ENCODE data around the gene RNF225. TPM values are rescaled to one million over a fixed set of nuclear protein-coding genes. Genes with fewer than 3 reads are reported as not detected.
A peak's percentile ranks its signal among the peaks of the same experiment; 100 is the strongest.

The RNF225 gene
- total and polyA plus RNA-seq, 3 experiments from 2014 or later: 0.28 to 0.78 TPM; not detected in 1

DNA sequence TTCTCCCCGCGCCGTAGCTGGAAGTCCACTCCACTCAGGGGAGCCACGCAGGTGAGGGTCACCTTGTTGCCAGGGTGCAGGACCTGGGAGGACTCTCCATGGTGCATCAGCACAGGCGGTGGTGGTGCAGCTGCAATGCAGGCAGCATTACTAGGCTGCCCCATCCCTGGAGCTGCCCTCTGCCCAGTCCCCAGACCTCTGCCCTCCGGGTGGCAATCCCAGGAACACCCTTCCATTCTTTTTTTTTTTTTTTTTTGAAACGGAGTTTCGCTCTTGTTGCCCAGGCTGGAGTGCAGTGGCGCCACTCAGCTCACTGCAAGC, 43.9 kb upstream of the RNF225 start:
- Histone ChIP-seq H3K4me1 (ENCODE audit: insufficient read depth, low read length) (peaks cover 19% of the 10 kb centered on the region), H3K36me3 (ENCODE audit: insufficient read depth, low read length) (no peaks in the 10 kb centered on the region), H3K27ac (ENCODE audit: low read depth, low read length) (no peak overlapping the region), H3K27me3 (ENCODE audit: insufficient read depth, low read length, poor library complexity, severe bottlenecking) (no peaks in the 10 kb centered on the region), H3K9me3 (ENCODE audit: low read length) (no peaks in the 10 kb centered on the region), H3K4me3 (ENCODE audit: low read length) (no peak overlapping the region)
- POLR2A ChIA-PET: interaction anchor here (0.6 kb wide), 1 partner anchor 627 kb away, joined by 3 read pairs; no protein-coding TSS in a partner anchor
- H3K27ac Mint-ChIP-seq: no peak overlapping the region
- peaks cover 0 to 2% (median 0%) of the 10 kb centered on the region in 5 donors for H3K9me3 Mint-ChIP-seq
- peaks cover 0 to 15% (median 5%) of the 10 kb centered on the region in 3 donors for H3K36me3 Mint-ChIP-seq
- H3K4me1 Mint-ChIP-seq: peaks cover 22 to 46% (median 29%) of the 10 kb centered on the region in 3 donors
- H3K27me3 Mint-ChIP-seq: peaks cover 0 to 2% of the 10 kb centered on the region in 2 donors
- DNase-seq: no peak
- CTCF ChIA-PET: no interaction called here
- peak overlapping the region in 1 of 7 donors; percentile 48 for H3K4me3 Mint-ChIP-seq

DNA sequence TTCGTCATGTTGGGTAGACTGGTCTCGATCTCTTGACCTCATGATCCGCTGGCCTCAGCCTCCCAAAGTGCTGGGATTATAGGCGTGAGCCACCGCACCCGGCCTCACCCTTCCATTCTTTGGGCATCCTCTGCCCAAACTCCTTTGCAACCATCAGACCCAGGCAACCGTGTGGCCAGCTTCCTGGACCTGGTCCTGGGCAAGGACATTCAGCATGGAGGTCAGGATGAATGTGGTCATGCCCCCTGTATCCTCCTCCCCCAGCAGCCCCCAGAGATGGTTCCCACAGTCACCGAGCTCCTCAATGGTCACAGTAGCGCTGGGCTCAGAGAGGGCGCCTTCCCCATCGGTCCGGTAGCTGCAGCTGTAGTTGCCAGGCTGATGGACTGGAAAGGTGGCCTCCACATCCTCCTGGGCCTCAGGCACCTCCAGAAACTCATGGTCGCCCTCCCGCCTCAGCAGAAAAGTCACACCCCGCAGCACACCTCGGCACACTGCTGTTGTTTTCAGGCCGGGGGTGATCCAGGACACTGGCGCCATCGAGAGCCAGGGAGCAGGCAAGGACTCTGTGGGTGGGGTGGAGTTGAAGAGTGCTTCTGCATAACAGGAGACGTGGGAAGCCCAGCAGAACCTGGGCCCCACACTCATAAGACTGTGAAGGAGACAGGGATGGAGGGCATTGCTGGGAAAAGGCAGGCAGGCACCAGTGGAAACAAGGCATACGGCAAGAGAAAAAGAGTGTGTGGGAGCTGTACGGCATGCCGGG, 43.3 kb upstream of the RNF225 start:
- Histone ChIP-seq H3K27me3 (ENCODE audit: insufficient read depth, low read length, poor library complexity, severe bottlenecking) (no peaks in the 10 kb centered on the region), H3K4me3 (ENCODE audit: low read length) (no peak overlapping the region), H3K27ac (ENCODE audit: low read depth, low read length) (no peak overlapping the region), H3K4me1 (ENCODE audit: insufficient read depth, low read length) (peaks cover 17% of the 10 kb centered on the region), H3K36me3 (ENCODE audit: insufficient read depth, low read length) (no peaks in the 10 kb centered on the region), H3K9me3 (ENCODE audit: low read length) (no peaks in the 10 kb centered on the region)
- CTCF ChIA-PET: no interaction called here
- H3K4me3 Mint-ChIP-seq: peak overlapping the region in 1 of 7 donors; percentile 9
- H3K27me3 Mint-ChIP-seq: peaks cover 0 to 2% of the 10 kb centered on the region in 2 donors
- POLR2A ChIA-PET: no interaction called here
- H3K27ac Mint-ChIP-seq: peak overlapping the region in 2 of 8 donors; percentile 4 to 12
- peaks cover 0 to 15% (median 5%) of the 10 kb centered on the region in 3 donors for H3K36me3 Mint-ChIP-seq
- no peak for DNase-seq
- H3K9me3 Mint-ChIP-seq: peaks cover 0 to 2% (median 0%) of the 10 kb centered on the region in 5 donors
- H3K4me1 Mint-ChIP-seq: peaks cover 19 to 48% (median 26%) of the 10 kb centered on the region in 3 donors

DNA sequence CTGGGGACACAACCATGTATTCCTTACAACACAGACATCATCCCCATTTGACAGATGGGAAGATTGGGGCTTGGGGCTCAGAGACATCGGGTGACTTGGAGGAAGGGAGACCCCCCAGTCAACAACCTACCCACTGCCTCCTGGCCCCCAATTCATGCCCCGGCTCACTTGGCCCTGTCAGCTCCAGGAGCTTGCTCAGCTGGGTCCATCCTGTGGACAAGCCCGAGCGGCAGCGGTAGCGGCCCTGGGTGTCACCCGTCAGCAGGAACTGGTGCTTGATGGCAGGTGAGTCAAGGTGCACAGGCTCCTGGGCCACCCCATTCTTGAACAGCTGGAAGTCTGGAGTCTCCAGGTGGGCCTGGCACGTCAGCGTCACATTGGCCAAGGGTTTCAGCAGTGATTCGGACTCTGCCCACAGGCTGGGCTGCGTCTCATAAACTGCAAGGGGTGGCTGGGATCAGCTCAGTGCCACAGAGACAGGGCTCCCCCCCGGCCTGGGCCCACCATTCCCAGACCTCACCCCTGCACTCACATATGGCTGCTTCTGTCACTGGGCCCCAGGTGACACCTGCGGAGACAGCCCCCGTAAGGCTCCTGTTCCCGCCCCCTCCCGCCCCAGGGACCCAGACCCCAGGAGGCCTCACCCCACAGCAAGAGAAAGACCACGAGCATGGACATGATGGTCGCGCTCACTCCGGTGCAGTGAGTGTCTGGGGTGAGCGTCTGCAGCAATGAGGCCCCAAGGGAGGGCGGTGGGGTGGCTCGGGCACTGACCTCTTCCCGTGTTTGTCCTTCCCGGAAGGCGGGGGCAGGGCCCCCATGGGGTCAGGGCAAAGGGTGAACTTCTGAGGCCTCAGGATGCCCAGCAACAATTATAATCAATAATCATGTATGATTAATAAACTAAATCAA, 42.4 kb upstream of the RNF225 start, which contains the start of gene A1BG:
A1BG (minus strand) TSS at position 733 of the 912 bp plus-strand sequence; CDS start at position 678, 55 bp downstream.
- H3K4me1 Mint-ChIP-seq: peaks cover 14 to 51% (median 25%) of the 10 kb centered on the region in 3 donors
- H3K27ac ChIP-seq (ENCODE audit: low read depth, low read length): no peak within 1 kb of the TSS
- CTCF ChIA-PET: no interaction called here

DNA sequence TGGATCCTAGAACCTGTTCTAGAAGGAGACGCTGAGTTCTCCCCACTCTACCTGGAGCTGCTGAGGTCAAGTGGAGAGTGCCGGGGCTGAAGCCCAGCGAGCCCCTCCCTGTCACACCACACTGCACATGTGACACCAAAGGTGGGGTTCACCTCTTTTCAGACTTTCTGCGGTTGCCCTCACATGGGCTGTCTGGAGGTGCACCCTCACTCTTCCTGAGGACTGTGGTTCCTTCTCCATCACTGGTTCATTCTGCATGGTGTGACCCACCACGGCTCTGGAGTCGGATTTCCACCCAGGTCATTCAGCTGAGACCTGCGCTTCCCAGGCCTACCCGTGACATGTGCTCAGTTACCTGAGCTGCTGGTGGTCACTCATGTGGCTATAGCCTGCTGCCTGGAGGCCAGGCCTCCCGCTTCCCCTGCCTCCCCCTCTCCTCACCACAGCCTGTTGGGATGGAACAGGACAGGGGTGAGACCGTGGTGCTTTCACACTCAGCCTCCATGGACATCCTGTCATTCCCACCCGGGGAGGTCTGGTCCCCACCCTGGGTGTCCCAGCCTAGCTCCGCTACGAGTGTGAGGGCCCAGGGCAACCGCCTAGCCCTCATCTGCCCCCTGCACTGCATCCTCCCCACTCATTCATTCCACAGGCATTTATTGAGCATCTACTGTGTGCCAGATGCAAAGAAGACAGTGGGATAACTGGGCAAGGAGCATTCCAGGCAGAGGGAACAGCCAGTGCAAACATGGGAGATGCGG, 41.6 kb upstream of the RNF225 start:
- peak in 1 of 5 donors; percentile 46 for DNase-seq
- no peaks in the 10 kb centered on the region for H3K36me3 ChIP-seq (ENCODE audit: insufficient read depth, low read length)
- Mint-ChIP-seq H3K27ac (no peak overlapping the region), H3K4me3 (peak overlapping the region in 2 of 7 donors; percentile 2 to 73), H3K36me3 (peaks cover 0 to 13% (median 5%) of the 10 kb centered on the region in 3 donors), H3K27me3 (peaks cover 0 to 2% of the 10 kb centered on the region in 2 donors), H3K4me1 (peaks cover 5 to 46% (median 17%) of the 10 kb centered on the region in 3 donors), H3K9me3 (peaks cover 0 to 2% (median 0%) of the 10 kb centered on the region in 5 donors)
- H3K27me3 ChIP-seq (ENCODE audit: insufficient read depth, low read length, poor library complexity, severe bottlenecking): no peaks in the 10 kb centered on the region
- H3K9me3 ChIP-seq (ENCODE audit: low read length): no peaks in the 10 kb centered on the region
- ChIA-PET POLR2A (no interaction called here), CTCF (no interaction called here)
- no peak overlapping the region for H3K27ac ChIP-seq (ENCODE audit: low read depth, low read length)
- no peak overlapping the region for H3K4me3 ChIP-seq (ENCODE audit: low read length)
- peaks cover 10% of the 10 kb centered on the region for H3K4me1 ChIP-seq (ENCODE audit: insufficient read depth, low read length)

More for the DNA sequence above, 42.4 kb upstream of the RNF225 start, which contains the start of gene A1BG:
- Histone ChIP-seq H3K36me3 (ENCODE audit: insufficient read depth, low read length) (no peaks in the 10 kb centered on the region), H3K27me3 (ENCODE audit: insufficient read depth, low read length, poor library complexity, severe bottlenecking) (no peaks in the 10 kb centered on the region), H3K4me3 (ENCODE audit: low read length) (no peak within 1 kb of the TSS), H3K4me1 (ENCODE audit: insufficient read depth, low read length) (peaks cover 18% of the 10 kb centered on the region), H3K9me3 (ENCODE audit: low read length) (no peaks in the 10 kb centered on the region)
- POLR2A ChIA-PET: no interaction called here
- Mint-ChIP-seq H3K27ac (peak within 1 kb of the TSS in 2 of 8 donors; percentile 4 to 12), H3K27me3 (peaks cover 0 to 2% of the 10 kb centered on the region in 2 donors), H3K4me3 (peak within 1 kb of the TSS in 3 of 7 donors; percentile 2 to 73 (median 9)), H3K36me3 (peaks cover 0 to 13% (median 5%) of the 10 kb centered on the region in 3 donors), H3K9me3 (peaks cover 0 to 2% (median 0%) of the 10 kb centered on the region in 5 donors)
- DNase-seq: peak in 1 of 5 donors; percentile 44

DNA sequence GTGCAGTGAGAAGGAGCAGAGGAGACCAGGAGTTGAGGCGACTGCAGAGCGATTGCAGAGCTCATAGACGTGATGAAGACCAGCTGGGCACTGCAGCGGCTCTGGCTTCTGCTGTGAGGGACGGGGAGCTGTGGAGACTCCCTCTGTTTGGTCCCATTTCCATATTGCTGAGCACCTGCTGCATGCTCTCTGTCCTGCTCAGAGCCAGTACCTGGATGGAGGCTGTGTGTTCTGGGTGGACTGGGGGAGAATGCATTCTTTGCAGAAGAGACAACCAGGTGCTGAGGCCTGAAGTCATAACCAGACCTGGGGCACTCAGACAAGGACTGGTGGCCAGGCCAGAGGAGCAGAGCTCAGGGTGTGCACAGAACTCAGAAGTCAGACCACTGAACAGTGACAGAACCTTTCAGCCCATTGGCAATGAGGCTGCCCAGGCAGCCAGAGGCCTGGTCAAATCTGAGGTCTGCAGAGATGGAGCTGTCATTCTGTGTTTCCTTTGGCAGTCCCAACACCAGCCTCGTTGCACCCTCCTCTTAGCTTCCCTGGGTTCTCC, 40.9 kb upstream of the RNF225 start:
- Mint-ChIP-seq H3K4me1 (peaks cover 3 to 40% (median 15%) of the 10 kb centered on the region in 3 donors), H3K36me3 (peaks cover 0 to 12% (median 3%) of the 10 kb centered on the region in 3 donors), H3K9me3 (peaks cover 0 to 2% (median 0%) of the 10 kb centered on the region in 5 donors), H3K4me3 (peak overlapping the region in 2 of 7 donors; percentile 2 to 73), H3K27ac (no peak overlapping the region), H3K27me3 (peaks cover 0 to 2% of the 10 kb centered on the region in 2 donors)
- DNase-seq: no peak
- Histone ChIP-seq H3K27me3 (ENCODE audit: insufficient read depth, low read length, poor library complexity, severe bottlenecking) (no peaks in the 10 kb centered on the region), H3K27ac (ENCODE audit: low read depth, low read length) (no peak overlapping the region), H3K9me3 (ENCODE audit: low read length) (no peaks in the 10 kb centered on the region), H3K4me3 (ENCODE audit: low read length) (no peak overlapping the region), H3K36me3 (ENCODE audit: insufficient read depth, low read length) (no peaks in the 10 kb centered on the region), H3K4me1 (ENCODE audit: insufficient read depth, low read length) (peaks cover 10% of the 10 kb centered on the region)
- POLR2A ChIA-PET: no interaction called here
- CTCF ChIA-PET: no interaction called here

DNA sequence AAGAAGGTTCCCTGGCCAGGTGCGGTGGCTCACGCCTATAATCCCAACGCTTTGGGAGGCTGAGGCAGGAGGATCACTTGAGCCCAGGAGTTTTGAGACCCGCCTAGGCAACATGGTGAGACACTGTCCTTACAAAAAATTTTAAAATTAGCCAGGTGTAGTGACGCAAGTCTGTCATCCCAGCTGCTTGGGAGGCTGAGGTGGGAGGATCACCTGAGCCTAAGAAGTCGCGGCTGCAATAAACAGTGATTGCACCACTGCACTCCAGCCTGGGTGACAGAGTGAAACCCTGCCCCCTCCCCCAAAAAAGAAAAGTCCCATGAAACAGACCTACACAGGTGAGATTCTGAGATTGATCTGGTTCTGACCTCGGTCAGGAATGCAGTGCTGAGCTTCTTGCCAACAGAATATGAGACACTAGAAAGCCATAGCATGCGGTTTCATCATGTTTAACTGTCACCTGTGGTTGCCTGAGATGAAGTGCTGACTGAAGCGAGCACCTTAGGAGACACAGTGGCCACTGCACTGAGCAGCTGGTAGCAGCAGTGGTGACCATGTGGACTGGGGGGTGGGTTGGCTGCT, 40.1 kb upstream of the RNF225 start:
- Histone ChIP-seq H3K27me3 (ENCODE audit: insufficient read depth, low read length, poor library complexity, severe bottlenecking) (no peaks in the 10 kb centered on the region), H3K27ac (ENCODE audit: low read depth, low read length) (no peak overlapping the region), H3K4me3 (ENCODE audit: low read length) (no peak overlapping the region), H3K4me1 (ENCODE audit: insufficient read depth, low read length) (peaks cover 10% of the 10 kb centered on the region), H3K36me3 (ENCODE audit: insufficient read depth, low read length) (no peaks in the 10 kb centered on the region), H3K9me3 (ENCODE audit: low read length) (no peaks in the 10 kb centered on the region)
- Mint-ChIP-seq H3K27ac (peak overlapping the region in 4 of 8 donors; percentile 17 to 51 (median 40)), H3K4me1 (peaks cover 0 to 37% (median 13%) of the 10 kb centered on the region in 3 donors), H3K36me3 (peaks cover 0 to 10% (median 2%) of the 10 kb centered on the region in 3 donors), H3K27me3 (peaks cover 0 to 2% of the 10 kb centered on the region in 2 donors), H3K9me3 (peaks cover 0 to 2% (median 0%) of the 10 kb centered on the region in 5 donors), H3K4me3 (peak overlapping the region; percentile 16 to 76 (median 54))
- POLR2A ChIA-PET: interaction anchor here (1.2 to 1.9 kb wide), 2 partner anchors 8 to 29 kb away, joined by 4 to 16 read pairs; partner anchors contain the start of gene ZSCAN22
- no peak for DNase-seq
- CTCF ChIA-PET: no interaction called here

Measured in CD8-positive, alpha-beta memory T cell (primary cell).